GM13976 (cell line): ENCODE data around the gene PIN4.
"Not testable (repeated sequence)": the region's sequence is repeated elsewhere in the genome, so short reads cannot be mapped to it uniquely, and the experiment has no call there.

Experiments used
- DNase-seq: peaks from one replicate; pipeline ENCODE4 v3.0.0; 2012; ENCODE audit warnings: low spot score
- in situ Hi-C: fragments of 300-500 bp; cut with MboI; formaldehyde crosslinking; loops from one replicate; pipeline ENCODE4 v1.12.0; 2022; ENCODE audit warnings: low sequenced_read_pairs, mixed read lengths, inconsistent platforms; ENCODE audit not compliant: unreplicated experiment
- TF ChIP-seq, protein P1 (sequence below): IDR thresholded peaks from 2 replicates; pipeline ENCODE4 v1.5.1; 2012; ENCODE audit warnings: borderline replicate concordance, mild to moderate bottlenecking; ENCODE audit not compliant: insufficient read depth; ENCODE audit errors: extremely low read depth, missing control alignments, control extremely low read depth

Gene PIN4

DNA sequence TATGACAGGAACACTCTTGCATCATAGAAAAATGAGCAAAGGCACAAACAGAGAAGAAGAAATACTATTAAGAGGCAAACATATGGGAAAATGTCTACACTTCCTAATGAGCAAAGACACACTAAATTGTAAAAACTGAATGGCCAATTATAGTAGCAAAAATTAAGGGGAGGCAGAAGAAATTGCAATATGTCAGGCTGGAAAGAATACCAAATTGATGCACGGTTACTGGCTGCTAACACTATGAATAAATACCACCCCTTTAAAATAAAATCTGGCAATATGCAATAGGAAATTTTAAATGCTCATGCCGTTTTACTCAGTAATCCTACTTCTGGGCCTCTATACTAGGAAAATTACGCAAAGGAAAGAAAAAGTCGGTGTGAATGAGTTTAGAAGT, 16.0 kb upstream of the PIN4 start:
- in situ Hi-C loops: no loop called here
- TF ChIP-seq, protein P1, sequence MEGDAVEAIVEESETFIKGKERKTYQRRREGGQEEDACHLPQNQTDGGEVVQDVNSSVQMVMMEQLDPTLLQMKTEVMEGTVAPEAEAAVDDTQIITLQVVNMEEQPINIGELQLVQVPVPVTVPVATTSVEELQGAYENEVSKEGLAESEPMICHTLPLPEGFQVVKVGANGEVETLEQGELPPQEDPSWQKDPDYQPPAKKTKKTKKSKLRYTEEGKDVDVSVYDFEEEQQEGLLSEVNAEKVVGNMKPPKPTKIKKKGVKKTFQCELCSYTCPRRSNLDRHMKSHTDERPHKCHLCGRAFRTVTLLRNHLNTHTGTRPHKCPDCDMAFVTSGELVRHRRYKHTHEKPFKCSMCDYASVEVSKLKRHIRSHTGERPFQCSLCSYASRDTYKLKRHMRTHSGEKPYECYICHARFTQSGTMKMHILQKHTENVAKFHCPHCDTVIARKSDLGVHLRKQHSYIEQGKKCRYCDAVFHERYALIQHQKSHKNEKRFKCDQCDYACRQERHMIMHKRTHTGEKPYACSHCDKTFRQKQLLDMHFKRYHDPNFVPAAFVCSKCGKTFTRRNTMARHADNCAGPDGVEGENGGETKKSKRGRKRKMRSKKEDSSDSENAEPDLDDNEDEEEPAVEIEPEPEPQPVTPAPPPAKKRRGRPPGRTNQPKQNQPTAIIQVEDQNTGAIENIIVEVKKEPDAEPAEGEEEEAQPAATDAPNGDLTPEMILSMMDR: no peak
- no peak for DNase-seq

DNA sequence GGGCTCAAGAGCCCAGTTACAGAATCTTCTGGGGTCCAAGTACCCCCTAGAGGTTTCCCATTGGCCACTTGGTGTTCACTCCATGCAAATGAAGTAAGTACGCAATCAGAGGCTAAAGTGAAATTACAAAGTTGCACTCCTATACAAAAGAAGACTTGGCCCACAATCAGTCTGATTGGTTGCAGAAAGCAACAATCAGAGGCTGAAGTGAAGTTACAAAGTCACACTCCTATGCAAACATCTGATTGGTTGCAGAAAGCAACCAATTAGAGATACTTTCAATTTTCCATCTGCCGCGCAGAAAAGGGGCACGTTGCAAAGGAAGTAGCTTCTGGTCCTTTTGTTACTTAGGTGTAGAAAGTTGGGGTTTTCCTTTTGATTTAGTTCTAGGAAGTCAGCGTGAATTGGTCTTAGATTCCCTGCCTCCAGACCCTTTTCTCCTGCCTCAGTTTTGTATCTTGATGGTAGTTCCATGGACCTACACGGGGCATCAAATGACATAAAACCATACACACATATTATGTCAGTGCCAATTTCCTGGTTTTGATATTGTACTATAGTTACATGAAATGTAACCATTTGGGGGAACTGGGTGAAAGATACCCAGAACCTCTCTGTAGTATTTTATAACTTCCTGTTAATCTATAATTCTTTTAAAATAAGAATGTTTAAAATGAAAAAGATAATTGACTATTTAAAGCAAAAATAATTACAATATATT, 12.4 kb upstream of the PIN4 start:
- TF ChIP-seq, protein P1: no peak
- no peak for DNase-seq
- in situ Hi-C loops: no loop called here

DNA sequence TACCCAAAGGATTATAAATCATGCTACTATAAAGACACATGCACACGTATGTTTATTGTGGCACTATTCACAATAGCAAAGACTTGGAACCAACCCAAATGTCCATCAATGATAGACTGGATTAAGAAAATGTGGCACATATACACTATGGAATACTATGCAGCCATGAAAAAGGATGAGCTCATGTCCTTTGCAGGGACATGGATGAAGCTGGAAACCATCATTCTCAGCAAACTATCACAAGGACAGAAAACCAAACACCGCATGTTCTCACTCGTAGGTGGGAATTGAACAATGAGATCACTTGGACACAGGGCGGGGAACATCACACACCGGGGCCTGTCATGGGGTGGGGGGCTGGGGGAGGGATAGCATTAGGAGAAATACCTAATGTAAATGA, 5.3 kb upstream of the PIN4 start:
- in situ Hi-C loops, DNase-seq: not testable (repeated sequence)

DNA sequence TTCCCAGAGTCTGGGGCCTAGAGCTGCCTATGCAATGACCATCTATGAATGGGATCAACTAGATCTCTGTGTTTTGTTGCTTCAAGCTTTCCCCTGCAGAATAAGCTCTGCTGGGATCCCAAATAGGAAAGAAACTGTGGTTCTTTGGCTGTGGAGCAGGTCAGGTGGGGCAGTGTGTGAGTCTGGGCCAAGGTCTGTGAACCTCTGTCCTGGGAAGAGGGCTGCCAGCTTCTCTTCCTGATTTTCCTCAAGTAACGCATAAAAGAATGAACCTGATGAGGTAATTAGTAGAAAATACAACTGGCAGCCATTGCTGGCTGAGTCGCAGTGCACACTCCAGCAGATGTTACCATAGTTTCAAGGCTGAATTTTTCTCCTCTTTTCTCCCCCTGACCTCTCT, 4.6 kb upstream of the PIN4 start:
- no peak for DNase-seq
- TF ChIP-seq, protein P1: no peak
- in situ Hi-C loops: no loop called here

DNA sequence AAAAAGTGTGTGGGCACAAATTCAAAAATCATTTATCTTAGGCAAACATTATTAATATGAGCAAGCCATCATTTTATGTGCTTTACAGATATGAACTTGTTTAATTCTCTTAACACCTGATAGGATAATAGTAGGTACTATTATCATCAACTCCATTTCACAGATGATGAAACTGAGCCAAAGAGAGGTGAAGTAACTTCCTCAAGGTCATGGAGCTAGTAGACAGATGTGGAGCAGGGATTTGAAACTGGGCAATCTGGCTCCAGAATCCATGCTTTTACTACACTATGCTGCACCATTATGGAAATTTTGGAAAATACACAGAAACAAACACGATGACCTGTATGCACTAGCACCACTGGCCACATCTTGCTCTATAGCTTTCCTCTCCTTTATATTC, 1.0 kb upstream of the PIN4 start:
- no peak for DNase-seq
- in situ Hi-C loops: no loop called here
- TF ChIP-seq, protein P1: no peak

DNA sequence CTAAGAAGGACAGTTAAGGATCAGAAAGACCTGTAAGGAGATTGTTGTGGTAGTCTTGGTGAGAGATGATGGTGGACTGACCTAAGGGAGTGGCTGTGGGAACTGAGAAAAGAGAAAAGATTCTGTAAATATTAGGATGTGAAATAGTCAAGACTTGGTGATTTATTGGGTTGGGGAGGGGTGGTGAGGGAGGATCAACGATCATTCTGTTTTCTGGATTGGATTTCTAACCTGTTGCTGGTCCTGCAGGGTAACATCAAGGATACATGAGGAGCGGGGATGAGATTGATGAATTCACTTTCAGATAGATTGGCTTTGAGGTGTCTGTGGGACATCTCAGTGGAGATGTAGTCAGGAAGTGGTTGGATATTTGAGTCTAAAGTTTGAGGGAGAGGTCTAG, 1.4 kb downstream of the PIN4 start:
- DNase-seq: no peak
- in situ Hi-C loops: no loop called here
- TF ChIP-seq, protein P1: no peak

DNA sequence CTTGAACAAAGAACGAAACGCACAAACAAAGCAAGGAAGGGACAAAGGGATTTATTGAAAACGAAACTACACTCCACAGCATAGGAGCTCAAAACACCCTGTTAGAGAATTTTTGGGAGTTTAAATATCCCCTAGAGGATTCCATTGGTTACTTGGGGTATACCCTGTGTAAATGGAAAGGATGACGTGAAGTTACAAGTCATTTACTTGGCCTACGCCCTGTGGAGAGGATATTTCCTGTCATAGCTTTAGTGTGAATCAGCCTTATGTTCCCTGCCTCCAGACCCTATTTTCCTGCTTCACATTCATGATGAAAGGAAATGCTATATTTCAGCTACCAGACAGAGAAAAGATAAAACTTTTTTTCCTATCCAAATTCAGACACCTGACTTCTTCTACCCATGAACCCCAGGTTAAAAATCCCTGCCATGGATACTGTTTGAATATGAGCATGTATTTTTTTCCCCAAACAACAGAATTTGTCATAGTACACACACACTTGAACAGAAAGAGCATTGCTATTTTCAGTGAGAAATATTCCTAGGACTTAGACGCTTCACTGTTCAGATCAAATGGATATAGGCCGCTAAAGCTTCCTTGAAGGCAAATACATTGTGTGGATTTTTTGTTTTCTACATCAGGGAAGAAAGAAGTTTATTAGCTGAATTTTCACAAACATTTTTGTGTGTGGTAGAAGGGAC, 20.4 kb downstream of the PIN4 start:
- DNase-seq: no peak
- TF ChIP-seq, protein P1: no peak
- in situ Hi-C loops: no loop called here
